ENCODE results near the gene LSMEM2. TPM values are rescaled to one million over a fixed set of nuclear protein-coding genes. Genes with fewer than 3 reads are reported as not detected.

LSMEM2 gene
- total RNA-seq, 1 donor from 2014 or later = not detected

GRCh38 chr3:50263478-50264382, 15.2 kb upstream of the LSMEM2 start:
- H3K27ac ChIP-seq = peak overlapping the region; percentile 90
- H3K4me1 ChIP-seq = peaks cover 69% of the 10 kb centered on the region

GRCh38 chr3:50264383-50264963, 14.4 kb upstream of the LSMEM2 start:
- H3K9me3 ChIP-seq = no peaks in the 10 kb centered on the region
- DNase-seq (peak; percentile 89), ATAC-seq (peak; percentile 68)
- intact Hi-C loops (cut with DNase I) = no loop called here
- H3K4me3 ChIP-seq = no peak overlapping the region
- no peaks in the 10 kb centered on the region for H3K36me3 ChIP-seq
- TF ChIP-seq CTCF (IDR thresholded peaks at IDR 0.05) = no peak
- H3K27me3 ChIP-seq = no peaks in the 10 kb centered on the region
- H3K27ac ChIP-seq = peak overlapping the region; percentile 90
- peaks cover 65% of the 10 kb centered on the region for H3K4me1 ChIP-seq

More at GRCh38 chr3:50263478-50264382, 15.2 kb upstream of the LSMEM2 start:
- TF ChIP-seq CTCF (IDR thresholded peaks at IDR 0.05) = no peak
- ATAC-seq (no peak), DNase-seq (no peak)
- H3K4me3 ChIP-seq = no peak overlapping the region
- peaks cover 5% of the 10 kb centered on the region for H3K36me3 ChIP-seq
- H3K27me3 ChIP-seq = no peaks in the 10 kb centered on the region
- intact Hi-C loops (cut with DNase I) = no loop called here
- no peaks in the 10 kb centered on the region for H3K9me3 ChIP-seq

- intact Hi-C loops (cut with DNase I) = no loop called here
- no peak for TF ChIP-seq CTCF (IDR thresholded peaks at IDR 0.05)
- ATAC-seq = no peak
- peak overlapping the region; percentile 90 for H3K27ac ChIP-seq
- H3K4me3 ChIP-seq = peak overlapping the region; percentile 3
- H3K27me3 ChIP-seq = no peaks in the 10 kb centered on the region
- DNase-seq = no peak
- peaks cover 62% of the 10 kb centered on the region for H3K4me1 ChIP-seq
- no peaks in the 10 kb centered on the region for H3K9me3 ChIP-seq
- H3K36me3 ChIP-seq = no peaks in the 10 kb centered on the region
These were observed 13.9 kb upstream of the LSMEM2 start for GRCh38 chr3:50264964-50265485.

GRCh38 chr3:50265571-50265970, 13.3 kb upstream of the LSMEM2 start:
- no peaks in the 10 kb centered on the region for H3K36me3 ChIP-seq
- no peak for TF ChIP-seq CTCF (IDR thresholded peaks at IDR 0.05)
- intact Hi-C loops (cut with DNase I) = no loop called here
- no peaks in the 10 kb centered on the region for H3K27me3 ChIP-seq
- DNase-seq (no peak), ATAC-seq (no peak)
- no peaks in the 10 kb centered on the region for H3K9me3 ChIP-seq
- H3K4me3 ChIP-seq = peak overlapping the region; percentile 3
- peak overlapping the region; percentile 90 for H3K27ac ChIP-seq
- peaks cover 58% of the 10 kb centered on the region for H3K4me1 ChIP-seq

- no peaks in the 10 kb centered on the region for H3K36me3 ChIP-seq
- H3K4me3 ChIP-seq = peak overlapping the region; percentile 55
- no peak for TF ChIP-seq CTCF (IDR thresholded peaks at IDR 0.05)
- peak overlapping the region; percentile 90 for H3K27ac ChIP-seq
- H3K4me1 ChIP-seq = peaks cover 54% of the 10 kb centered on the region
- no peak for ATAC-seq
- intact Hi-C loops (cut with DNase I) = no loop called here
- H3K9me3 ChIP-seq = no peaks in the 10 kb centered on the region
- no peaks in the 10 kb centered on the region for H3K27me3 ChIP-seq
- no peak for DNase-seq
These were observed 12.9 kb upstream of the LSMEM2 start for GRCh38 chr3:50266017-50266416.
